ENCODE results near the gene CHD6.

Gene CHD6

GRCh38 chr20:41447006-41447405 is 171.2 kb downstream of the CHD6 start:
- H3K36me3 ChIP-seq (ENCODE audit: control insufficient read depth in 1 of 2, insufficient read depth in 2 of 2, low read depth in 1 of 2, low read length in 2 of 2), result peaks cover 41 to 95% of the 10 kb centered on the region in 2 experiments
- no peak for DNase-seq
- H3K27ac ChIP-seq (ENCODE audit: low read length, poor library complexity, severe bottlenecking), result no peak overlapping the region
- no peak overlapping the region for H2BK120ac ChIP-seq (ENCODE audit: low read depth, low read length)
- no peak overlapping the region for H2BK12ac ChIP-seq (ENCODE audit: low read length in 2 of 2)
- no peak overlapping the region for H4K8ac ChIP-seq (ENCODE audit: low read length)
- H3K27me3 ChIP-seq (ENCODE audit: control insufficient read depth in 1 of 2, insufficient read depth in 1 of 2, low read length in 2 of 2), result no peaks in the 10 kb centered on the region
- H3K4me3 ChIP-seq (ENCODE audit: insufficient read depth in 1 of 2, low read depth in 1 of 2, low read length in 2 of 2), result no peak overlapping the region
- H3K9ac ChIP-seq (ENCODE audit: low read length), result no peak overlapping the region
- H3K4me1 ChIP-seq (ENCODE audit: control insufficient read depth, insufficient read depth, low read depth, low read length), result no peaks in the 10 kb centered on the region
- no peak overlapping the region for H3K23ac ChIP-seq (ENCODE audit: low read length in 2 of 2)
- no peak overlapping the region for H3K4ac ChIP-seq (ENCODE audit: low read depth in 1 of 2, low read length in 2 of 2)
- H3K18ac ChIP-seq (ENCODE audit: low read depth in 1 of 2, low read length in 2 of 2), result no peak overlapping the region
- H3K9me3 ChIP-seq (ENCODE audit: control insufficient read depth, low read length), result no peaks in the 10 kb centered on the region
- WGBS, result 100% methylated on average over 2 of the region's 2 CpGs
- no peak overlapping the region for H3K4me2 ChIP-seq (ENCODE audit: low read length, poor library complexity, severe bottlenecking)
- H3K14ac ChIP-seq (ENCODE audit: low read length in 2 of 2), result no peak overlapping the region
- no peak overlapping the region for H2BK5ac ChIP-seq (ENCODE audit: low read depth, low read length, poor library complexity, severe bottlenecking)
- no peak overlapping the region for H2AK5ac ChIP-seq (ENCODE audit: low read length, severe bottlenecking)
- no peak overlapping the region for H2AFZ ChIP-seq (ENCODE audit: low read depth, low read length)
- H3K79me1 ChIP-seq (replicated peaks; ENCODE audit: low read length, poor library complexity, severe bottlenecking), result no peaks in the 10 kb centered on the region
- H2BK15ac ChIP-seq (ENCODE audit: low read depth, poor library complexity, severe bottlenecking), result no peak overlapping the region
- H4K91ac ChIP-seq (ENCODE audit: low read length), result no peak overlapping the region

GRCh38 chr20:41446456-41446855 is 171.7 kb downstream of the CHD6 start:
- H2AFZ ChIP-seq (ENCODE audit: low read depth, low read length), result no peak overlapping the region
- H4K8ac ChIP-seq (ENCODE audit: low read length), result no peak overlapping the region
- no peak overlapping the region for H3K4me3 ChIP-seq (ENCODE audit: insufficient read depth in 1 of 2, low read depth in 1 of 2, low read length in 2 of 2)
- no peaks in the 10 kb centered on the region for H3K27me3 ChIP-seq (ENCODE audit: control insufficient read depth in 1 of 2, insufficient read depth in 1 of 2, low read length in 2 of 2)
- no peak overlapping the region for H2BK5ac ChIP-seq (ENCODE audit: low read depth, low read length, poor library complexity, severe bottlenecking)
- H3K9me3 ChIP-seq (ENCODE audit: control insufficient read depth, low read length), result no peaks in the 10 kb centered on the region
- H3K4me1 ChIP-seq (ENCODE audit: control insufficient read depth, insufficient read depth, low read depth, low read length), result no peaks in the 10 kb centered on the region
- WGBS, result 93% methylated on average over 4 of the region's 4 CpGs
- no peak overlapping the region for H3K27ac ChIP-seq (ENCODE audit: low read length, poor library complexity, severe bottlenecking)
- DNase-seq, result no peak
- no peak overlapping the region for H2BK120ac ChIP-seq (ENCODE audit: low read depth, low read length)
- no peaks in the 10 kb centered on the region for H3K79me1 ChIP-seq (replicated peaks; ENCODE audit: low read length, poor library complexity, severe bottlenecking)
- no peak overlapping the region for H3K9ac ChIP-seq (ENCODE audit: low read length)
- no peak overlapping the region for H2BK15ac ChIP-seq (ENCODE audit: low read depth, poor library complexity, severe bottlenecking)
- H3K4ac ChIP-seq (ENCODE audit: low read depth in 1 of 2, low read length in 2 of 2), result no peak overlapping the region
- no peak overlapping the region for H3K23ac ChIP-seq (ENCODE audit: low read length in 2 of 2)
- H3K18ac ChIP-seq (ENCODE audit: low read depth in 1 of 2, low read length in 2 of 2), result no peak overlapping the region
- no peak overlapping the region for H2AK5ac ChIP-seq (ENCODE audit: low read length, severe bottlenecking)
- no peak overlapping the region for H3K14ac ChIP-seq (ENCODE audit: low read length in 2 of 2)
- no peak overlapping the region for H3K4me2 ChIP-seq (ENCODE audit: low read length, poor library complexity, severe bottlenecking)
- no peak overlapping the region for H2BK12ac ChIP-seq (ENCODE audit: low read length in 2 of 2)
- H4K91ac ChIP-seq (ENCODE audit: low read length), result no peak overlapping the region
- H3K36me3 ChIP-seq (ENCODE audit: control insufficient read depth in 1 of 2, insufficient read depth in 2 of 2, low read depth in 1 of 2, low read length in 2 of 2), result peaks cover 38 to 95% of the 10 kb centered on the region in 2 experiments

GRCh38 chr20:41444821-41445220 is 173.4 kb downstream of the CHD6 start:
- Histone ChIP-seq H4K91ac (ENCODE audit: low read length) (no peak overlapping the region), H3K4me2 (ENCODE audit: low read length, poor library complexity, severe bottlenecking) (no peak overlapping the region), H3K9me3 (ENCODE audit: control insufficient read depth, low read length) (no peaks in the 10 kb centered on the region), H3K4me3 (ENCODE audit: insufficient read depth in 1 of 2, low read depth in 1 of 2, low read length in 2 of 2) (no peak overlapping the region), H2AK5ac (ENCODE audit: low read length, severe bottlenecking) (no peak overlapping the region), H2BK12ac (ENCODE audit: low read length in 2 of 2) (no peak overlapping the region), H3K23ac (ENCODE audit: low read length in 2 of 2) (no peak overlapping the region), H3K9ac (ENCODE audit: low read length) (no peak overlapping the region), H2BK120ac (ENCODE audit: low read depth, low read length) (no peak overlapping the region), H3K27ac (ENCODE audit: low read length, poor library complexity, severe bottlenecking) (no peak overlapping the region), H3K4me1 (ENCODE audit: control insufficient read depth, insufficient read depth, low read depth, low read length) (no peaks in the 10 kb centered on the region), H3K36me3 (ENCODE audit: control insufficient read depth in 1 of 2, insufficient read depth in 2 of 2, low read depth in 1 of 2, low read length in 2 of 2) (peaks cover 28 to 95% of the 10 kb centered on the region in 2 experiments), H3K14ac (ENCODE audit: low read length in 2 of 2) (no peak overlapping the region), H4K8ac (ENCODE audit: low read length) (no peak overlapping the region), H2BK5ac (ENCODE audit: low read depth, low read length, poor library complexity, severe bottlenecking) (no peak overlapping the region), H3K4ac (ENCODE audit: low read depth in 1 of 2, low read length in 2 of 2) (no peak overlapping the region), H2BK15ac (ENCODE audit: low read depth, poor library complexity, severe bottlenecking) (no peak overlapping the region), H3K18ac (ENCODE audit: low read depth in 1 of 2, low read length in 2 of 2) (no peak overlapping the region), H2AFZ (ENCODE audit: low read depth, low read length) (no peak overlapping the region), H3K79me1 (replicated peaks; ENCODE audit: low read length, poor library complexity, severe bottlenecking) (no peaks in the 10 kb centered on the region), H3K27me3 (ENCODE audit: control insufficient read depth in 1 of 2, insufficient read depth in 1 of 2, low read length in 2 of 2) (no peaks in the 10 kb centered on the region)
- DNase-seq, result no peak

- no peaks in the 10 kb centered on the region for H3K79me1 ChIP-seq (replicated peaks; ENCODE audit: low read length, poor library complexity, severe bottlenecking)
- H3K9ac ChIP-seq (ENCODE audit: low read length), result no peak overlapping the region
Observed at GRCh38 chr20:41443691-41444090, 174.5 kb downstream of the CHD6 start.

More at GRCh38 chr20:41443691-41444090, 174.5 kb downstream of the CHD6 start:
- Histone ChIP-seq H2BK15ac (ENCODE audit: low read depth, poor library complexity, severe bottlenecking) (no peak overlapping the region), H4K91ac (ENCODE audit: low read length) (no peak overlapping the region), H2BK12ac (ENCODE audit: low read length in 2 of 2) (no peak overlapping the region), H3K27ac (ENCODE audit: low read length, poor library complexity, severe bottlenecking) (no peak overlapping the region), H3K4me3 (ENCODE audit: insufficient read depth in 1 of 2, low read depth in 1 of 2, low read length in 2 of 2) (no peak overlapping the region), H3K9me3 (ENCODE audit: control insufficient read depth, low read length) (no peaks in the 10 kb centered on the region), H3K14ac (ENCODE audit: low read length in 2 of 2) (no peak overlapping the region), H3K4me2 (ENCODE audit: low read length, poor library complexity, severe bottlenecking) (no peak overlapping the region), H4K8ac (ENCODE audit: low read length) (no peak overlapping the region), H3K27me3 (ENCODE audit: control insufficient read depth in 1 of 2, insufficient read depth in 1 of 2, low read length in 2 of 2) (no peaks in the 10 kb centered on the region), H3K23ac (ENCODE audit: low read length in 2 of 2) (no peak overlapping the region), H3K4me1 (ENCODE audit: control insufficient read depth, insufficient read depth, low read depth, low read length) (no peaks in the 10 kb centered on the region), H3K18ac (ENCODE audit: low read depth in 1 of 2, low read length in 2 of 2) (no peak overlapping the region), H2BK120ac (ENCODE audit: low read depth, low read length) (no peak overlapping the region), H2BK5ac (ENCODE audit: low read depth, low read length, poor library complexity, severe bottlenecking) (no peak overlapping the region), H2AFZ (ENCODE audit: low read depth, low read length) (no peak overlapping the region), H3K36me3 (ENCODE audit: control insufficient read depth in 1 of 2, insufficient read depth in 2 of 2, low read depth in 1 of 2, low read length in 2 of 2) (peaks cover 37 to 96% of the 10 kb centered on the region in 2 experiments), H3K4ac (ENCODE audit: low read depth in 1 of 2, low read length in 2 of 2) (no peak overlapping the region), H2AK5ac (ENCODE audit: low read length, severe bottlenecking) (no peak overlapping the region)
- DNase-seq, result no peak
